Measurements from ENCODE around the gene RBM38. TPM values are rescaled to one million over a fixed set of nuclear protein-coding genes. Genes with fewer than 3 reads are reported as not detected.
"Not testable (repeated sequence)": the region's sequence is repeated elsewhere in the genome, so short reads cannot be mapped to it uniquely, and the experiment has no call there.

RBM38 gene
- total RNA-seq = 10 to 100 TPM; 41.3 to 43.1 TPM

DNA sequence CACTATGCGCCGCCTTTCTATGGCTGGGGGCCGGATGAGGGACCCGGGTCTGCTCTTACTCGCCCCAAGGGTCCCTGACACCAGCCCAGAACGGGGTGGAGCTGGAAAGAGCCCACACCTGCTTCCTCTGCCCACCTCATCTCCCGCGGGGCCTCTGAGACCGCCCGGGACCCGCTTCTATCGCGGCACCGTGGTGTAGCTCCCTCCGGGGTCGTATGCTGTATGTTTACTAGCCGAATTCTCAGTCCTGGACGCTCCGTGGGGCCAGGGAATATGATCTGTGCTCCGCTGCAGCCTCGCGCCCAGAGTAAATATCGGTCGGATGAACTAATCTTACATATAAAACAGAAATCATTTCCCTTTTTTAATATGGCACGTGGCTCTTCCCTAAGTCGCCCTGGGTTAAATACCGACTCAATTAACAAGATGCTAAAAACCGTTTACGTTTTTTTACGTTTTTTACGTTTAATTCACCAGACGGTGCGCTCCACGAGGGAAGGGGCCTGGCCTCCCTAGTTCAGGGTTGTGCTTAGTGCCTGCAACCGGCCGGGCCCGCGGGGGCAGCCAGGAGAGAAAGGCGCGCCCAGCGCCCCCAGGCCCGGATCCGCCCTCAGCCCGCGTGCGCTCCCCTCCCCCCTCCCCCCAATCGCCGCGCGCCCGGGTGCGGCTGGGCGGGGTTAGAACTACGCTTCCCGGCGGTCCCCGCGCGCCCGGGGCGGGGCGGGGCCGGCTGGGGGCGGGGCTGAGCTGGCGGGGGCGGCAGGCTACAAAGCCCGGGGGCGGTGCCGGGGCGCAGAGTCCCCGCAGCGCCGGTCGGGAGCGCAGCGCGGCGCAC is at the start of gene RBM38:
Gene RBM38 (plus strand): TSS at position 793 of the 835 bp plus-strand sequence. CDS start 186 bp downstream, outside the sequence.
- Histone ChIP-seq H3K36me3 (no peaks in the 10 kb centered on the region), H3K27ac (peak within 1 kb of the TSS; percentile 63), H3K27me3 (no peaks in the 10 kb centered on the region), H3K9ac (ENCODE audit: low read depth in 2 of 2, low read length in 2 of 2) (peak within 1 kb of the TSS; percentile 82 to 89), H3K4me3 (peak within 1 kb of the TSS; percentile 65), H3K9me3 (no peaks in the 10 kb centered on the region), H3K4me1 (peaks cover 24% of the 10 kb centered on the region)
- DNase-seq = peak; percentile 74
- TF ChIP-seq, protein P1, sequence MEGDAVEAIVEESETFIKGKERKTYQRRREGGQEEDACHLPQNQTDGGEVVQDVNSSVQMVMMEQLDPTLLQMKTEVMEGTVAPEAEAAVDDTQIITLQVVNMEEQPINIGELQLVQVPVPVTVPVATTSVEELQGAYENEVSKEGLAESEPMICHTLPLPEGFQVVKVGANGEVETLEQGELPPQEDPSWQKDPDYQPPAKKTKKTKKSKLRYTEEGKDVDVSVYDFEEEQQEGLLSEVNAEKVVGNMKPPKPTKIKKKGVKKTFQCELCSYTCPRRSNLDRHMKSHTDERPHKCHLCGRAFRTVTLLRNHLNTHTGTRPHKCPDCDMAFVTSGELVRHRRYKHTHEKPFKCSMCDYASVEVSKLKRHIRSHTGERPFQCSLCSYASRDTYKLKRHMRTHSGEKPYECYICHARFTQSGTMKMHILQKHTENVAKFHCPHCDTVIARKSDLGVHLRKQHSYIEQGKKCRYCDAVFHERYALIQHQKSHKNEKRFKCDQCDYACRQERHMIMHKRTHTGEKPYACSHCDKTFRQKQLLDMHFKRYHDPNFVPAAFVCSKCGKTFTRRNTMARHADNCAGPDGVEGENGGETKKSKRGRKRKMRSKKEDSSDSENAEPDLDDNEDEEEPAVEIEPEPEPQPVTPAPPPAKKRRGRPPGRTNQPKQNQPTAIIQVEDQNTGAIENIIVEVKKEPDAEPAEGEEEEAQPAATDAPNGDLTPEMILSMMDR (IDR thresholded peaks at IDR 0.05) = no peak
- intact Hi-C loops (cut with DNase I) = no loop called here

DNA sequence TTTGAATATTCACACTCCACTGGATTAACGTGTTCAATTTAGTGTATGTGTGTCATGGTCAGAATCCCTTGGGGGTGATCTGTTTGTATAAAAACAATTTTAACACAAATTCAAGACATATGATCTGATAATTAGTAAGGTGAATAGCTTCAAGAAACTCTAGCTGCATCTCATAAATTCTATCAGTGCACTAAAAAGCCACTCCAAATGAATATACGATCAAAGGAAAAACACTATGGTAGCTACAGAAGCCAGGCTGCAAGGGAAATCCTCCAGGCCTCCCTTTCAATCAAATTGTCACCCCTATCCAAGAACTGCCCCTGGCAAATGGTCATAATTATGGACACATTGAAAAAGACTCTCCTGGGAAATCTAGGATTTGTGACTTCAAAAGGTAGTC is 49.5 kb upstream of the RBM38 start:
- Histone ChIP-seq H3K27ac (no peak overlapping the region), H3K4me3 (no peak overlapping the region), H3K36me3 (no peaks in the 10 kb centered on the region), H3K27me3 (no peaks in the 10 kb centered on the region), H3K9me3 (no peaks in the 10 kb centered on the region), H3K4me1 (no peaks in the 10 kb centered on the region), H3K9ac (ENCODE audit: low read depth in 2 of 2, low read length in 2 of 2) (no peak overlapping the region)
- TF ChIP-seq, protein P1 (IDR thresholded peaks at IDR 0.05) = no peak
- no peak for DNase-seq
- intact Hi-C loops (cut with DNase I) = loop anchor here (10.0 kb wide), 1 partner anchor 787 kb away; no protein-coding TSS in a partner anchor

GRCh38 chr20:57342829-57343228 is 48.4 kb upstream of the RBM38 start:
- TF ChIP-seq, protein P1 (IDR thresholded peaks at IDR 0.05) = no peak
- Histone ChIP-seq H3K27ac (no peak overlapping the region), H3K9me3 (no peaks in the 10 kb centered on the region), H3K4me1 (no peaks in the 10 kb centered on the region), H3K4me3 (no peak overlapping the region), H3K36me3 (no peaks in the 10 kb centered on the region), H3K27me3 (no peaks in the 10 kb centered on the region), H3K9ac (ENCODE audit: low read depth in 2 of 2, low read length in 2 of 2) (no peak overlapping the region)
- intact Hi-C loops (cut with DNase I) = loop anchor here (10.0 kb wide), 1 partner anchor 788 kb away; no protein-coding TSS in a partner anchor
- DNase-seq = no peak

DNA sequence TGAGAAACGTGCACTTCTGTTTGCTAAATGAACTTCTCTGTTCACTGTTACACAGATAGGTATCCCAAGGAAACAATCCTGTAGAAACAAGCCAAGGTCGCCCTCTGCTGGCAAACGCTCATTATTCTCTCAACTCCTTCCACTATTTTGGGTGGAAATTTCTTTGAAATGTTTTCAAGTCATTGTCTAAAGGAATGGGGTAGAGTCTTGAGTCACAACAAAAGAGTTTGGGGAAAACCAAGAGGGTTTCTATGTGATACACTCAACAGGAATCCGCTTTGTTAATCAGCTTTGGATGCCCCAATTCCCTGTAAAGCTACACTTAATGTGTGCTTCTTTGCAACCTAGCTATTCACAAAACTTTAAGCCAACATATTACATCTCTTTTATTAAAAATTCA is 44.7 kb upstream of the RBM38 start:
- TF ChIP-seq, protein P1 (IDR thresholded peaks at IDR 0.05) = peak; percentile 55
- H3K9ac ChIP-seq (ENCODE audit: low read depth in 2 of 2, low read length in 2 of 2) = no peak overlapping the region
- intact Hi-C loops (cut with DNase I) = loop anchor here (2.0 to 10.0 kb wide), 2 partner anchors 256 to 792 kb away; no protein-coding TSS in a partner anchor

DNA sequence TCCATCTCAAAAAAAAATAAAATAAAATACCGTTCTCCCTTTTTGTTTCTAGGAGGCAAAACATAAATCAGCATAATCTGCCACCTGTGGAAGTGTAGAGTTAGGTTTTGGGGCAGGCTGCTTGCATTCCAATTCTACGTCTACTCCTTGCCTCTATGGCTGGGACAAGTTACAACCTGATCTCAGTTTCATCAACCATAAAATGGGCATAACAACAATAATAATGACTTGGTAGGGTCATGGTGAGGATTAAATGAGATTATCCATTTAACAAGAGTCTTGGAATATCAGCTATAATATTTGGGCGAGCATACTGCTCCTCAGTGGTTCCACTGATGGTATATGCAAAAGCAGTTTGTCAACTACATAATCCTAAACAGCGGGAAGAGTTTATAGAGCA is 43.8 kb upstream of the RBM38 start:
- Histone ChIP-seq H3K4me1 (no peaks in the 10 kb centered on the region), H3K4me3 (no peak overlapping the region), H3K27ac (no peak overlapping the region), H3K9ac (ENCODE audit: low read depth in 2 of 2, low read length in 2 of 2) (no peak overlapping the region), H3K27me3 (no peaks in the 10 kb centered on the region), H3K36me3 (no peaks in the 10 kb centered on the region), H3K9me3 (no peaks in the 10 kb centered on the region)
- DNase-seq = no peak
- intact Hi-C loops (cut with DNase I) = loop anchor here (2.0 to 10.0 kb wide), 2 partner anchors 257 to 793 kb away; no protein-coding TSS in a partner anchor
- TF ChIP-seq, protein P1 (IDR thresholded peaks at IDR 0.05) = no peak

More for the DNA sequence above, 44.7 kb upstream of the RBM38 start:
- Histone ChIP-seq H3K4me3 (no peak overlapping the region), H3K27ac (no peak overlapping the region), H3K9me3 (no peaks in the 10 kb centered on the region), H3K36me3 (no peaks in the 10 kb centered on the region), H3K27me3 (no peaks in the 10 kb centered on the region), H3K4me1 (no peaks in the 10 kb centered on the region)
- peak; percentile 81 for DNase-seq

DNA sequence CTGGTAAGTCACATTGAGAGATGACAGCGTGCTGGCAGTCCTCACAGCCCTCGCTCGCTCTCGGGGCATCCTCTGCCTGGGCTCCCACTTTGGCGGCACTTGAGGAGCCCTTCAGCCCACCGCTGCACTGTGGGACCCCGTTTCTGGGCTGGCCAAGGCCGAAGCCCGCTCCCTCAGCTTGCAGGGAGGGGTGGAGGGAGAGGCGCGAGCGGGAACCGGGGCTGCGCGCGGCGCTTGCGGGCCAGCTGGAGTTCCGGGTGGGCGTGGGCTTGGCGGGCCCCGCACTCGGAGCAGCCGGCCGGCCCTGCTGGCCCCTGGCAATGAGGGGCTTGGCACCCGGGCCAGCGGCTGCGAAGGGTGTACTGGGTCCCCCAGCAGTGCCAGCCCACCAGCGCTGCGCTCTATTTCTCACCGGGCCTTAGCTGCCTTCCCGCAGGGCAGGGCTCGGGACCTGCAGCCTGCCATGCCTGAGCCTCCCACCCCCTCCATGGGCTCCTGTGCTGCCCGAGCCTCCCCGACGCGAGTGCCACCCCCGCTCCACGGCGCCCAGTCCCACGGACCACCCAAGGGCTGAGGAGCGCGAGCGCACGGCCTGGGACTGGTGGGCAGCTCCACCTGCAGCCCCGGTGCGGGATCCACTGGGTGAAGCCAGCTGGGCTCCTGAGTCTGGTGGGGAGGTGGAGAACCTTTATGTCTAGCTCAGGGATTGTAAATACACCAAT is 42.8 kb upstream of the RBM38 start:
- H3K9ac ChIP-seq (ENCODE audit: low read depth in 2 of 2, low read length in 2 of 2); H3K27ac ChIP-seq; DNase-seq; H3K4me1 ChIP-seq; H3K36me3 ChIP-seq; H3K4me3 ChIP-seq; H3K27me3 ChIP-seq; H3K9me3 ChIP-seq: not testable (repeated sequence)
- intact Hi-C loops (cut with DNase I) = loop anchor here (10.0 kb wide), 1 partner anchor 794 kb away; no protein-coding TSS in a partner anchor

- intact Hi-C loops (cut with DNase I) = loop anchor here (10.0 kb wide), 1 partner anchor 794 kb away; no protein-coding TSS in a partner anchor
- H3K27ac ChIP-seq; H3K9me3 ChIP-seq; DNase-seq; H3K36me3 ChIP-seq; H3K4me3 ChIP-seq; H3K4me1 ChIP-seq; H3K9ac ChIP-seq (ENCODE audit: low read depth in 2 of 2, low read length in 2 of 2); H3K27me3 ChIP-seq: not testable (repeated sequence)
These were observed 42.1 kb upstream of the RBM38 start for GRCh38 chr20:57348922-57349574.
